Endothelial cell of umbilical vein (primary cell): Measurements from ENCODE around the gene BBS2. TPM values are rescaled to one million over a fixed set of nuclear protein-coding genes. Genes with fewer than 3 reads are reported as not detected.
A peak's percentile ranks its signal among the peaks of the same experiment; 100 is the strongest.

Experiments used
- BruUV-seq: library from RNA; stranded (reverse); fragments of 400-500 nt; replicated peaks from 2 replicates; lab custom pipeline; 2021; lab: Mats Ljungman, UMichigan
- CTCF ChIA-PET: fragments of 300-600, 350-600 bp; sonication (Branson Sonifier 250); formaldehyde crosslinking; loops from one replicate; lab custom pipeline; 2021; ENCODE audit warnings: antibody characterized with exemption, inconsistent platforms; lab: Charles Lee
- POLR2A ChIA-PET: fragments of 300-600, 350-600 bp; sonication (Branson Sonifier 250); formaldehyde crosslinking; loops from one replicate; lab custom pipeline; 2021; ENCODE audit warnings: antibody characterized with exemption, inconsistent platforms; lab: Charles Lee
- DNase-seq: peaks from one replicate; pipeline ENCODE4 v3.0.0-alpha.2; 2011; ENCODE audit warnings: low read depth, low spot score
- FAIRE-seq: peaks from 2 replicates; lab custom pipeline; 2011; peaks lifted over from hg19 to GRCh38; lab: Jason Lieb, UNC
- H2AFZ ChIP-seq: 2 replicates; pipeline ENCODE4 v1.6.0; 2012; ENCODE audit warnings: low read depth, low read length, control low read depth, inconsistent platforms
- H3K27ac ChIP-seq: 2 replicates; pipeline ENCODE4 v1.5.1; 2011; ENCODE audit warnings: low read depth, mild to moderate bottlenecking, control low read depth, low read length, moderate library complexity; ENCODE audit not compliant: insufficient read depth
- H3K27me3 ChIP-seq, 2 experiments: 2 replicates each; pipeline versions ENCODE4 v1.6.0 to v1.6.1; 2011; ENCODE audit warnings: low read length in 2 of 2, mixed read lengths in 1 of 2; ENCODE audit not compliant: control insufficient read depth in 2 of 2, insufficient read depth in 2 of 2
- H3K36me3 ChIP-seq, 2 experiments: 2 replicates in 1 of 2; 3 replicates in 1 of 2; pipeline ENCODE4 v1.5.1; 2011; ENCODE audit warnings: low read length in 2 of 2, mild to moderate bottlenecking in 1 of 2, moderate library complexity in 1 of 2; ENCODE audit not compliant: control insufficient read depth in 2 of 2, insufficient read depth in 2 of 2; ENCODE audit errors: extremely low read depth in 1 of 2
- H3K4me1 ChIP-seq: 3 replicates; pipeline ENCODE4 v1.5.1; 2011; ENCODE audit warnings: mild to moderate bottlenecking, low read length; ENCODE audit not compliant: control insufficient read depth, insufficient read depth; ENCODE audit errors: extremely low read depth
- H3K4me2 ChIP-seq: 2 replicates; pipeline ENCODE4 v1.6.1; 2011; ENCODE audit warnings: low read length, control low read depth, mixed read lengths; ENCODE audit not compliant: insufficient read depth
- H3K4me3 ChIP-seq, 3 experiments: fragments of 200-600 bp in 1 of 3; sonication (generic), shearing (Covaris generic) in 1 of 3; replicated peaks in 1 of 3; 2 replicates each; pipeline ENCODE4 v1.5.1; 2011 to 2016; ENCODE audit warnings: control low read depth in 3 of 3, low read length in 3 of 3, mild to moderate bottlenecking in 2 of 3, inconsistent platforms in 1 of 3, low read depth in 1 of 3, moderate library complexity in 1 of 3; ENCODE audit not compliant: insufficient read depth in 1 of 3
- H3K79me2 ChIP-seq: 2 replicates; pipeline ENCODE4 v1.6.0; 2012; ENCODE audit warnings: low read length, inconsistent platforms; ENCODE audit not compliant: control insufficient read depth, insufficient read depth
- H3K9ac ChIP-seq: replicated peaks from 2 replicates; pipeline ENCODE3; 2011; ENCODE audit warnings: low read length, control low read depth; ENCODE audit not compliant: insufficient read depth; ENCODE audit errors: extremely low read depth
- H3K9me1 ChIP-seq: replicated peaks from 3 replicates; pipeline ENCODE4 v1.6.0; 2011; ENCODE audit warnings: mild to moderate bottlenecking, low read length; ENCODE audit not compliant: control insufficient read depth, insufficient read depth; ENCODE audit errors: extremely low read depth
- H3K9me3 ChIP-seq: replicated peaks from 2 replicates; pipeline ENCODE4 v1.5.1; 2012; ENCODE audit warnings: low read length, inconsistent platforms; ENCODE audit not compliant: control insufficient read depth, insufficient read depth
- H4K20me1 ChIP-seq: replicated peaks from 2 replicates; pipeline ENCODE3; 2011; ENCODE audit warnings: mild to moderate bottlenecking, low read length; ENCODE audit not compliant: control insufficient read depth, insufficient read depth; ENCODE audit errors: extremely low read depth
- CTCF ChIP-seq, 2 donors: IDR thresholded peaks; 1 replicate in 1 of 2; 2 replicates in 1 of 2; pipeline ENCODE4 v1.5.1; 2011; ENCODE audit warnings: low read length in 2 of 2, mild to moderate bottlenecking in 2 of 2, moderate library complexity in 2 of 2, control low read depth in 1 of 2, inconsistent platforms in 1 of 2, low read depth in 1 of 2; ENCODE audit not compliant: insufficient read depth in 1 of 2; ENCODE audit errors: extremely low read depth in 1 of 2
- EZH2 ChIP-seq: IDR thresholded peaks from 2 replicates; pipeline ENCODE4 v1.6.1; 2012; ENCODE audit warnings: borderline replicate concordance, low read depth, mild to moderate bottlenecking, moderate library complexity, low read length, inconsistent platforms; ENCODE audit not compliant: severe bottlenecking
- FOS ChIP-seq: IDR thresholded peaks from 2 replicates; pipeline ENCODE4 v1.6.1; 2011; ENCODE audit warnings: mild to moderate bottlenecking, low read length, moderate library complexity, borderline replicate concordance; ENCODE audit not compliant: insufficient read depth
- GATA2 ChIP-seq: IDR thresholded peaks from 2 replicates; pipeline ENCODE4 v1.7.0; 2011; ENCODE audit warnings: low read depth, mild to moderate bottlenecking, moderate library complexity, mixed read lengths, low read length; ENCODE audit not compliant: insufficient read length, insufficient read depth
- JUN ChIP-seq: IDR thresholded peaks from 2 replicates; pipeline ENCODE4 v1.6.1; 2011; ENCODE audit warnings: borderline replicate concordance, low read depth; ENCODE audit not compliant: insufficient read length, insufficient read depth
- MAX ChIP-seq: IDR thresholded peaks from 2 replicates; pipeline ENCODE4 v1.6.1; 2011; ENCODE audit not compliant: insufficient read depth, insufficient read length
- MYC ChIP-seq: IDR thresholded peaks from one replicate; pipeline ENCODE4 v1.6.1; 2011; ENCODE audit warnings: mild to moderate bottlenecking, low read depth, low read length
- POLR2A ChIP-seq: IDR thresholded peaks from 2 replicates; pipeline ENCODE4 v1.6.1; 2012; ENCODE audit warnings: low read depth, mild to moderate bottlenecking, control low read depth, low read length
- POLR2AphosphoS5 ChIP-seq: IDR thresholded peaks from 2 replicates; pipeline ENCODE4 v1.6.1; 2012; ENCODE audit warnings: low read depth, mild to moderate bottlenecking, control low read depth, low read length, moderate library complexity; ENCODE audit not compliant: insufficient read depth
- dilution Hi-C: fragments of 300-500 bp; cut with MboI; formaldehyde crosslinking; loops from one replicate; pipeline ENCODE4 v1.15.0; 2019; ENCODE audit warnings: low sequenced_read_pairs; ENCODE audit not compliant: extremely low pct_ligation_motif_present
- intact Hi-C: fragments of 100-400 bp; cut with micrococcal nuclease; formaldehyde crosslinking; loops from one replicate; pipeline ENCODE4 v1.10.0; 2022
- polyA plus RNA-seq, 4 experiments: library from polyadenylated mRNA; depleted of rRNA in 3 of 4; stranded (reverse) in 3 of 4; unstranded in 1 of 4; fragments of >200 nt; gene quantifications; 2 replicates each; pipeline versions ENCODE4 v1.2.1 to v1.2.3, GENCODE V29; 2011 to 2012; ENCODE audit warnings: missing spikeins in 1 of 4
- total RNA-seq: library from RNA; stranded (reverse); gene quantifications from 2 replicates; pipeline ENCODE4 v1.2.3, GENCODE V29; 2021

The BBS2 gene
- total and polyA plus RNA-seq, 2 donors (not counting 3 experiments of a cell fraction or from before 2014, with no cell fraction given), result 37.6 to 44.8 TPM

- TF ChIP-seq FOS, result no peak
- TF ChIP-seq MAX, result no peak
- no peak for TF ChIP-seq GATA2
- no peak for TF ChIP-seq EZH2
- no peaks in the 10 kb centered on the region for H3K9me1 ChIP-seq
Measured at GRCh38 chr16:56457927-56458470, 61.8 kb downstream of the BBS2 start.

GRCh38 chr16:56451753-56452689 lies 67.8 kb downstream of the BBS2 start:
- peaks cover 0 to 15% of the 10 kb centered on the region in 2 experiments for H3K36me3 ChIP-seq
- POLR2A ChIA-PET, result no interaction called here
- H4K20me1 ChIP-seq, result no peaks in the 10 kb centered on the region
- CTCF ChIA-PET, result interaction anchor here (0.7 to 1.6 kb wide), 6 partner anchors 8 to 149 kb away, joined by 3 to 4 read pairs (median 3); no protein-coding TSS in a partner anchor
- H3K9me3 ChIP-seq, result no peaks in the 10 kb centered on the region
- H3K27ac ChIP-seq, result peak overlapping the region; percentile 50
- peak overlapping the region; percentile 81 for H3K4me2 ChIP-seq
- FAIRE-seq (no peak), DNase-seq (peak; percentile 54)
- H3K4me1 ChIP-seq, result peaks cover 29% of the 10 kb centered on the region
- H3K27me3 ChIP-seq, result no peaks in the 10 kb centered on the region
- H3K9ac ChIP-seq, result peak overlapping the region; percentile 78
- peak overlapping the region; percentile 80 to 99 (median 84) for H3K4me3 ChIP-seq
- intact Hi-C loops, result loop anchor here (1.0 to 2.0 kb wide), 3 partner anchors 27 to 155 kb away; partner anchors contain the start of gene AMFR
- peaks cover 63% of the 10 kb centered on the region for H3K79me2 ChIP-seq
- TF ChIP-seq JUN (no peak), POLR2A (no peak), EZH2 (no peak), MYC (no peak), GATA2 (no peak), POLR2AphosphoS5 (no peak), FOS (no peak), CTCF (IDR thresholded peaks at IDR 0.05; ENCODE audit: extremely low read depth in 1 of 2, insufficient read depth in 1 of 2, low read depth in 1 of 2, low read length in 2 of 2) (no peak), MAX (no peak)
- BruUV-seq, result TSS peak; percentile 43
- peak overlapping the region; percentile 51 for H2AFZ ChIP-seq
- dilution Hi-C loops, result no loop called here
- H3K9me1 ChIP-seq, result no peaks in the 10 kb centered on the region

More at GRCh38 chr16:56457927-56458470, 61.8 kb downstream of the BBS2 start:
- Histone ChIP-seq H3K9ac (no peak overlapping the region), H3K79me2 (peaks cover 8% of the 10 kb centered on the region), H3K36me3 (peaks cover 0 to 39% of the 10 kb centered on the region in 2 experiments), H2AFZ (no peak overlapping the region), H3K4me1 (no peaks in the 10 kb centered on the region), H3K27ac (no peak overlapping the region), H4K20me1 (no peaks in the 10 kb centered on the region), H3K4me2 (no peak overlapping the region), H3K9me3 (no peaks in the 10 kb centered on the region), H3K27me3 (no peaks in the 10 kb centered on the region), H3K4me3 (no peak overlapping the region)
- POLR2A ChIA-PET, result no interaction called here
- no peak for DNase-seq
- intact Hi-C loops, result no loop called here
- dilution Hi-C loops, result no loop called here
- BruUV-seq, result no TSS peak
- CTCF ChIA-PET, result no interaction called here
- FAIRE-seq, result no peak
